Measurements from ENCODE around the gene SCN10A. TPM values are rescaled to one million over a fixed set of nuclear protein-coding genes. Genes with fewer than 3 reads are reported as not detected.

Gene SCN10A
- total RNA-seq, 2 experiments from 2014 or later: not detected

GRCh38 chr3:38773528-38773927 is 42.5 kb downstream of the SCN10A start:
- Mint-ChIP-seq H3K4me1 (no peaks in the 10 kb centered on the region), H3K4me3 (no peak overlapping the region), H3K27me3 (peaks cover 15% of the 10 kb centered on the region), H3K36me3 (ENCODE audit: low read depth) (no peaks in the 10 kb centered on the region), H3K9me3 (ENCODE audit: low read depth) (peaks cover 6% of the 10 kb centered on the region), H3K27ac (no peak overlapping the region)
- ChIA-PET POLR2A (no interaction called here), CTCF (no interaction called here)
- ATAC-seq (no peak), DNase-seq (no peak)
- intact Hi-C loops (cut with DNase I, micrococcal nuclease): no loop called here

- Mint-ChIP-seq H3K27me3 (peaks cover 12% of the 10 kb centered on the region), H3K9me3 (ENCODE audit: low read depth) (peaks cover 8% of the 10 kb centered on the region), H3K4me1 (no peaks in the 10 kb centered on the region), H3K27ac (no peak overlapping the region), H3K36me3 (ENCODE audit: low read depth) (no peaks in the 10 kb centered on the region), H3K4me3 (no peak overlapping the region)
- ChIA-PET POLR2A (no interaction called here), CTCF (no interaction called here)
- intact Hi-C loops (cut with DNase I, micrococcal nuclease): no loop called here
- no peak for DNase-seq
- no peak for ATAC-seq
Observed at GRCh38 chr3:38763569-38763968, 52.4 kb downstream of the SCN10A start.

- ChIA-PET POLR2A (no interaction called here), CTCF (interaction anchor here (0.7 to 0.8 kb wide), 2 partner anchors 17 to 116 kb away, joined by 3 read pairs; no protein-coding TSS in a partner anchor)
- peaks cover 11% of the 10 kb centered on the region for H3K27me3 Mint-ChIP-seq
Observed at GRCh38 chr3:38758557-38758956, 57.5 kb downstream of the SCN10A start.

GRCh38 chr3:38757721-38758120 is 58.3 kb downstream of the SCN10A start:
- DNase-seq: no peak
- H3K27ac Mint-ChIP-seq: no peak overlapping the region
- H3K9me3 Mint-ChIP-seq (ENCODE audit: low read depth): peaks cover 3% of the 10 kb centered on the region
- H3K4me3 Mint-ChIP-seq: no peak overlapping the region
- H3K27me3 Mint-ChIP-seq: peaks cover 11% of the 10 kb centered on the region
- CTCF ChIA-PET: interaction anchor here (1.0 kb wide), 1 partner anchor 19 kb away, joined by 3 read pairs; no protein-coding TSS in a partner anchor
- H3K4me1 Mint-ChIP-seq: no peaks in the 10 kb centered on the region
- intact Hi-C loops (cut with DNase I, micrococcal nuclease): no loop called here
- POLR2A ChIA-PET: no interaction called here
- ATAC-seq: no peak
- no peaks in the 10 kb centered on the region for H3K36me3 Mint-ChIP-seq (ENCODE audit: low read depth)

More at GRCh38 chr3:38758557-38758956, 57.5 kb downstream of the SCN10A start:
- Mint-ChIP-seq H3K9me3 (ENCODE audit: low read depth) (peaks cover 3% of the 10 kb centered on the region), H3K27ac (no peak overlapping the region), H3K4me3 (no peak overlapping the region), H3K36me3 (ENCODE audit: low read depth) (no peaks in the 10 kb centered on the region), H3K4me1 (no peaks in the 10 kb centered on the region)
- intact Hi-C loops (cut with DNase I, micrococcal nuclease): no loop called here
- ATAC-seq: no peak
- no peak for DNase-seq

GRCh38 chr3:38756892-38757291 is 59.1 kb downstream of the SCN10A start:
- no peak overlapping the region for H3K27ac Mint-ChIP-seq
- ATAC-seq (no peak), DNase-seq (no peak)
- peaks cover 11% of the 10 kb centered on the region for H3K27me3 Mint-ChIP-seq
- H3K4me1 Mint-ChIP-seq: no peaks in the 10 kb centered on the region
- no peaks in the 10 kb centered on the region for H3K36me3 Mint-ChIP-seq (ENCODE audit: low read depth)
- intact Hi-C loops (cut with DNase I, micrococcal nuclease): no loop called here
- H3K4me3 Mint-ChIP-seq: no peak overlapping the region
- ChIA-PET CTCF (interaction anchor here (0.7 to 1.2 kb wide), 2 partner anchors 72 to 790 kb away, joined by 3 to 4 read pairs; no protein-coding TSS in a partner anchor), POLR2A (no interaction called here)
- peaks cover 3% of the 10 kb centered on the region for H3K9me3 Mint-ChIP-seq (ENCODE audit: low read depth)

- Mint-ChIP-seq H3K27ac (no peak overlapping the region), H3K4me3 (no peak overlapping the region), H3K36me3 (ENCODE audit: low read depth) (no peaks in the 10 kb centered on the region), H3K27me3 (peaks cover 9% of the 10 kb centered on the region), H3K4me1 (no peaks in the 10 kb centered on the region), H3K9me3 (ENCODE audit: low read depth) (peaks cover 3% of the 10 kb centered on the region)
- intact Hi-C loops (cut with DNase I, micrococcal nuclease): no loop called here
- POLR2A ChIA-PET: no interaction called here
- CTCF ChIA-PET: no interaction called here
- DNase-seq: no peak
- ATAC-seq: no peak
Observed at GRCh38 chr3:38755130-38755529, 60.9 kb downstream of the SCN10A start.

- H3K4me3 Mint-ChIP-seq: no peak overlapping the region
- ATAC-seq: no peak
- no peaks in the 10 kb centered on the region for H3K4me1 Mint-ChIP-seq
- H3K27ac Mint-ChIP-seq: no peak overlapping the region
- no peaks in the 10 kb centered on the region for H3K36me3 Mint-ChIP-seq (ENCODE audit: low read depth)
- DNase-seq: no peak
- ChIA-PET POLR2A (no interaction called here), CTCF (no interaction called here)
- H3K27me3 Mint-ChIP-seq: peaks cover 13% of the 10 kb centered on the region
- H3K9me3 Mint-ChIP-seq (ENCODE audit: low read depth): no peaks in the 10 kb centered on the region
- intact Hi-C loops (cut with DNase I, micrococcal nuclease): no loop called here
Observed at GRCh38 chr3:38746641-38747040, 69.4 kb downstream of the SCN10A start.

- CTCF ChIA-PET: interaction anchor here (1.2 kb wide), 1 partner anchor 10 kb away, joined by 4 read pairs; no protein-coding TSS in a partner anchor
- no peak for ATAC-seq
- Mint-ChIP-seq H3K9me3 (ENCODE audit: low read depth) (no peaks in the 10 kb centered on the region), H3K4me3 (no peak overlapping the region), H3K27me3 (peaks cover 24% of the 10 kb centered on the region), H3K36me3 (ENCODE audit: low read depth) (no peaks in the 10 kb centered on the region), H3K27ac (no peak overlapping the region), H3K4me1 (no peaks in the 10 kb centered on the region)
- DNase-seq: no peak
- POLR2A ChIA-PET: no interaction called here
- intact Hi-C loops (cut with DNase I, micrococcal nuclease): no loop called here
Observed at GRCh38 chr3:38743043-38743442, 73.0 kb downstream of the SCN10A start.

GRCh38 chr3:38742550-38742949 is 73.5 kb downstream of the SCN10A start:
- intact Hi-C loops (cut with DNase I, micrococcal nuclease): no loop called here
- Mint-ChIP-seq H3K36me3 (ENCODE audit: low read depth) (no peaks in the 10 kb centered on the region), H3K9me3 (ENCODE audit: low read depth) (no peaks in the 10 kb centered on the region), H3K4me1 (no peaks in the 10 kb centered on the region), H3K27ac (no peak overlapping the region), H3K27me3 (peaks cover 24% of the 10 kb centered on the region), H3K4me3 (no peak overlapping the region)
- ATAC-seq (no peak), DNase-seq (no peak)
- POLR2A ChIA-PET: no interaction called here
- CTCF ChIA-PET: interaction anchor here (0.5 to 1.2 kb wide), 2 partner anchors 10 to 49 kb away, joined by 3 to 4 read pairs; no protein-coding TSS in a partner anchor

- no peaks in the 10 kb centered on the region for H3K36me3 Mint-ChIP-seq (ENCODE audit: low read depth)
- no peaks in the 10 kb centered on the region for H3K4me1 Mint-ChIP-seq
- POLR2A ChIA-PET: no interaction called here
- peaks cover 26% of the 10 kb centered on the region for H3K27me3 Mint-ChIP-seq
- DNase-seq (no peak), ATAC-seq (peak; percentile 12)
- H3K4me3 Mint-ChIP-seq: no peak overlapping the region
- intact Hi-C loops (cut with DNase I, micrococcal nuclease): no loop called here
- H3K9me3 Mint-ChIP-seq (ENCODE audit: low read depth): no peaks in the 10 kb centered on the region
- H3K27ac Mint-ChIP-seq: no peak overlapping the region
- CTCF ChIA-PET: interaction anchor here (0.6 to 1.2 kb wide), 2 partner anchors 259 to 325 kb away, joined by 3 to 4 read pairs; no protein-coding TSS in a partner anchor
Observed at GRCh38 chr3:38740537-38740936, 75.5 kb downstream of the SCN10A start.

- intact Hi-C loops (cut with DNase I, micrococcal nuclease): loop anchor here in 1 of 2 experiments (2.0 kb wide), 1 partner anchor 105 kb away; no protein-coding TSS in a partner anchor
- H3K4me1 Mint-ChIP-seq: no peaks in the 10 kb centered on the region
- H3K27me3 Mint-ChIP-seq: peaks cover 26% of the 10 kb centered on the region
- no peaks in the 10 kb centered on the region for H3K9me3 Mint-ChIP-seq (ENCODE audit: low read depth)
- POLR2A ChIA-PET: no interaction called here
- no peak for DNase-seq
- H3K27ac Mint-ChIP-seq: no peak overlapping the region
- CTCF ChIA-PET: interaction anchor here (1.2 to 1.7 kb wide), 3 partner anchors 60 to 260 kb away, joined by 3 to 8 read pairs (median 3); no protein-coding TSS in a partner anchor
- no peak for ATAC-seq
- H3K36me3 Mint-ChIP-seq (ENCODE audit: low read depth): no peaks in the 10 kb centered on the region
- no peak overlapping the region for H3K4me3 Mint-ChIP-seq
Observed at GRCh38 chr3:38739931-38740330, 76.1 kb downstream of the SCN10A start.

- DNase-seq: no peak
Observed at GRCh38 chr3:38739396-38739689, 76.7 kb downstream of the SCN10A start.

More at GRCh38 chr3:38739396-38739689, 76.7 kb downstream of the SCN10A start:
- Mint-ChIP-seq H3K27me3 (peaks cover 26% of the 10 kb centered on the region), H3K27ac (no peak overlapping the region), H3K9me3 (ENCODE audit: low read depth) (no peaks in the 10 kb centered on the region), H3K4me1 (no peaks in the 10 kb centered on the region), H3K4me3 (no peak overlapping the region), H3K36me3 (ENCODE audit: low read depth) (no peaks in the 10 kb centered on the region)
- CTCF ChIA-PET: interaction anchor here (0.7 to 1.7 kb wide), 6 partner anchors 12 to 218 kb away, joined by 3 to 8 read pairs (median 3); no protein-coding TSS in a partner anchor
- no peak for ATAC-seq
- POLR2A ChIA-PET: no interaction called here
- intact Hi-C loops (cut with DNase I, micrococcal nuclease): loop anchor here in 1 of 2 experiments (2.0 kb wide), 1 partner anchor 105 kb away; no protein-coding TSS in a partner anchor

Measured in activated CD4-positive, alpha-beta T cell treated with anti-CD3 and anti-CD28 coated beads for 36 hours (primary cell).